Cardiac muscle cell (in vitro differentiated cells and primary cell): ENCODE results near the gene TRPC4. TPM values are rescaled to one million over a fixed set of nuclear protein-coding genes. Genes with fewer than 3 reads are reported as not detected.
A peak's percentile ranks its signal among the peaks of the same experiment; 100 is the strongest.

ENCODE experiments used
- DNase-seq, 2 donors: peaks; one replicate each; pipeline versions ENCODE4 v3.0.0 to v3.0.0-alpha.2; 2010 to 2017; ENCODE audit warnings: low read depth in 1 of 2, low spot score in 1 of 2
- H3K27ac ChIP-seq: fragments of 200-600 bp; sonication (generic); 2 replicates; pipeline ENCODE4 v1.5.1; 2016
- H3K27me3 ChIP-seq: fragments of 200-600 bp; sonication (generic); 2 replicates; pipeline ENCODE4 v1.6.0; 2016; ENCODE audit warnings: control low read depth
- H3K36me3 ChIP-seq: fragments of 200-600 bp; sonication (generic); 2 replicates; pipeline ENCODE4 v1.5.1; 2016; ENCODE audit warnings: control low read depth
- H3K4me1 ChIP-seq: fragments of 200-600 bp; sonication (generic); 2 replicates; pipeline ENCODE4 v1.8.1; 2017; ENCODE audit warnings: low read depth, mild to moderate bottlenecking, mixed run types
- H3K4me3 ChIP-seq: fragments of 200-600 bp; sonication (generic); 2 replicates; pipeline ENCODE4 v1.5.1; 2016; ENCODE audit warnings: mild to moderate bottlenecking
- H3K9me3 ChIP-seq: fragments of 200-600 bp; sonication (generic); 2 replicates; pipeline ENCODE4 v1.5.1; 2017; ENCODE audit warnings: low read depth, mild to moderate bottlenecking, control low read depth
- CTCF ChIP-seq: IDR thresholded peaks from 2 replicates; pipeline ENCODE4 v1.5.1; 2012; ENCODE audit warnings: low read depth, mild to moderate bottlenecking, low read length
- polyA plus RNA-seq: library from polyadenylated mRNA; unstranded; fragments of >200 nt; fragmentation: Nextera tagmentation; extraction: Ambion mirVana; gene quantifications from 2 replicates; pipeline ENCODE4 v1.2.1, GENCODE V29; 2016
- total RNA-seq: library from RNA; depleted of rRNA; stranded (reverse); fragments of >200 nt; gene quantifications from 2 replicates; pipeline ENCODE4 v1.2.3, GENCODE V29; 2016

The TRPC4 gene
- total and polyA plus RNA-seq, 2 experiments from 2014 or later = 0.09 to 0.28 TPM

- Histone ChIP-seq H3K9me3 (no peaks in the 10 kb centered on the region), H3K4me1 (peaks cover 8% of the 10 kb centered on the region), H3K36me3 (no peaks in the 10 kb centered on the region), H3K27me3 (no peaks in the 10 kb centered on the region), H3K4me3 (no peak overlapping the region), H3K27ac (no peak overlapping the region)
- TF ChIP-seq CTCF = no peak
- DNase-seq = no peak
Observed at GRCh38 chr13:37651891-37652290, 217.7 kb downstream of the TRPC4 start.

GRCh38 chr13:37648609-37649008 lies 221.0 kb downstream of the TRPC4 start:
- peak in 1 of 2 donors; percentile 74 for DNase-seq
- Histone ChIP-seq H3K36me3 (no peaks in the 10 kb centered on the region), H3K4me3 (no peak overlapping the region), H3K4me1 (peaks cover 29% of the 10 kb centered on the region), H3K27me3 (no peaks in the 10 kb centered on the region), H3K27ac (no peak overlapping the region), H3K9me3 (no peaks in the 10 kb centered on the region)
- no peak for TF ChIP-seq CTCF

GRCh38 chr13:37647031-37647650 lies 222.4 kb downstream of the TRPC4 start:
- H3K36me3 ChIP-seq = no peaks in the 10 kb centered on the region
- H3K4me3 ChIP-seq = no peak overlapping the region
- DNase-seq = peak; percentile 26 to 28
- H3K27ac ChIP-seq = peak overlapping the region; percentile 63
- no peaks in the 10 kb centered on the region for H3K27me3 ChIP-seq
- no peaks in the 10 kb centered on the region for H3K9me3 ChIP-seq
- peaks cover 29% of the 10 kb centered on the region for H3K4me1 ChIP-seq
- TF ChIP-seq CTCF = no peak

- no peaks in the 10 kb centered on the region for H3K27me3 ChIP-seq
- no peaks in the 10 kb centered on the region for H3K9me3 ChIP-seq
- TF ChIP-seq CTCF = no peak
- H3K4me1 ChIP-seq = peaks cover 29% of the 10 kb centered on the region
- no peak overlapping the region for H3K4me3 ChIP-seq
- peak in 1 of 2 donors; percentile 57 for DNase-seq
- H3K36me3 ChIP-seq = no peaks in the 10 kb centered on the region
- H3K27ac ChIP-seq = peak overlapping the region; percentile 80
Observed at GRCh38 chr13:37646531-37646930, 223.0 kb downstream of the TRPC4 start.

GRCh38 chr13:37645181-37645740 lies 224.3 kb downstream of the TRPC4 start:
- peaks cover 29% of the 10 kb centered on the region for H3K4me1 ChIP-seq
- DNase-seq = peak in 1 of 2 donors; percentile 55
- no peak for TF ChIP-seq CTCF
- no peaks in the 10 kb centered on the region for H3K27me3 ChIP-seq
- H3K9me3 ChIP-seq = no peaks in the 10 kb centered on the region
- peak overlapping the region; percentile 80 for H3K27ac ChIP-seq
- no peaks in the 10 kb centered on the region for H3K36me3 ChIP-seq
- H3K4me3 ChIP-seq = no peak overlapping the region
